Tibial nerve (tissue), 4 donors: Measurements from ENCODE around the gene DENND4B.

Experiments
- CTCF ChIP-seq, 5 experiments: fragments of 200-600 bp in 3 of 5; fragments of 450-650 bp in 2 of 5; sonication (generic) in 3 of 5; IDR thresholded peaks; one replicate each; pipeline ENCODE4 v1.5.1; 2016 to 2019; ENCODE audit warnings: antibody characterized with exemption in 5 of 5, mild to moderate bottlenecking in 3 of 5, moderate library complexity in 2 of 5
- EP300 ChIP-seq, 2 donors: sonication (generic); formaldehyde crosslinking; IDR thresholded peaks; one replicate each; pipeline ENCODE4 v1.6.1; 2017; ENCODE audit warnings: antibody characterized with exemption in 2 of 2, mild to moderate bottlenecking in 1 of 2
- POLR2A ChIP-seq, 2 donors: fragments of 450-650 bp; IDR thresholded peaks; one replicate each; pipeline ENCODE4 v1.6.1; 2017; ENCODE audit warnings: antibody characterized with exemption in 2 of 2, mild to moderate bottlenecking in 2 of 2, moderate library complexity in 2 of 2

GRCh38 chr1:153939476-153939875, 7.0 kb downstream of the DENND4B start:
- TF ChIP-seq CTCF (IDR thresholded peaks at IDR 0.05) (no peak), POLR2A (IDR thresholded peaks at IDR 0.05) (no peak), EP300 (IDR thresholded peaks at IDR 0.05) (no peak)
